Caco-2 (cell line): Measurements from ENCODE around the gene PPP1R9A. TPM values are rescaled to one million over a fixed set of nuclear protein-coding genes. Genes with fewer than 3 reads are reported as not detected.
A peak's percentile ranks its signal among the peaks of the same experiment; 100 is the strongest.

ENCODE experiments used
- BruUV-seq: library from RNA; stranded (reverse); fragments of 400-500 nt; replicated peaks from 2 replicates; lab custom pipeline; 2021; lab: Mats Ljungman, UMichigan
- CTCF ChIA-PET: fragments of 300-600 bp; sonication (Branson Sonifier 250); formaldehyde crosslinking; loops from one replicate; lab custom pipeline; 2022; ENCODE audit warnings: antibody characterized with exemption; lab: Charles Lee
- POLR2A ChIA-PET: fragments of 300-600 bp; sonication (Branson Sonifier 250); formaldehyde crosslinking; loops from one replicate; lab custom pipeline; 2022; ENCODE audit warnings: antibody characterized with exemption; lab: Charles Lee
- DNase-seq, 2 experiments: peaks; one replicate each; pipeline versions ENCODE4 v3.0.0 to v3.0.0-alpha.2; 2020 to 2022
- H3K27me3 ChIP-seq: replicated peaks from 2 replicates; pipeline ENCODE4 v1.6.0; 2011; ENCODE audit warnings: low read length; ENCODE audit not compliant: control insufficient read depth, insufficient read depth
- H3K36me3 ChIP-seq: 2 replicates; pipeline ENCODE4 v1.5.1; 2011; ENCODE audit warnings: low read length; ENCODE audit not compliant: control insufficient read depth, insufficient read depth
- H3K4me1 ChIP-seq: fragments of 250-450 bp; sonication (Bioruptor Pico); 2 replicates; pipeline ENCODE4 v1.5.1; 2020; ENCODE audit warnings: mild to moderate bottlenecking
- H3K4me3 ChIP-seq: 2 replicates; pipeline ENCODE4 v1.5.1; 2011; ENCODE audit warnings: low read depth, mild to moderate bottlenecking, control low read depth, low read length
- H3K9me3 ChIP-seq: fragments of 250-450 bp; sonication (Bioruptor Pico); 2 replicates; pipeline ENCODE4 v1.5.1; 2020; ENCODE audit warnings: mild to moderate bottlenecking, moderate library complexity
- H3K27ac Mint-ChIP-seq: one replicate; pipeline ENCODE4 v1.8.0; 2022; ENCODE audit warnings: mixed read lengths; ENCODE audit not compliant: unreplicated experiment
- H3K27me3 Mint-ChIP-seq: one replicate; pipeline ENCODE4 v1.8.0; 2022; ENCODE audit warnings: mixed read lengths; ENCODE audit not compliant: insufficient read depth, unreplicated experiment
- H3K36me3 Mint-ChIP-seq: one replicate; pipeline ENCODE4 v1.8.0; 2022; ENCODE audit warnings: mild to moderate bottlenecking, mixed read lengths; ENCODE audit not compliant: insufficient read depth, unreplicated experiment
- H3K4me1 Mint-ChIP-seq: one replicate; pipeline ENCODE4 v1.8.0; 2022; ENCODE audit warnings: low read depth, mixed read lengths; ENCODE audit not compliant: unreplicated experiment
- H3K4me3 Mint-ChIP-seq: one replicate; pipeline ENCODE4 v1.8.0; 2022; ENCODE audit warnings: mild to moderate bottlenecking, moderate library complexity, mixed read lengths; ENCODE audit not compliant: unreplicated experiment
- H3K9me3 Mint-ChIP-seq: one replicate; pipeline ENCODE4 v1.8.0; 2022; ENCODE audit warnings: mixed read lengths; ENCODE audit not compliant: unreplicated experiment
- CTCF ChIP-seq, 2 experiments: fragments of 200-600 bp in 1 of 2; IDR thresholded peaks; 1 replicate in 1 of 2; 2 replicates in 1 of 2; pipeline versions ENCODE4 v1.5.1 to v1.8.0; 2011 to 2022; ENCODE audit warnings: antibody characterized with exemption in 1 of 2, control low read depth in 1 of 2, inconsistent platforms in 1 of 2, low read depth in 1 of 2, low read length in 1 of 2, mild to moderate bottlenecking in 1 of 2, moderate library complexity in 1 of 2; ENCODE audit not compliant: insufficient read depth in 1 of 2, severe bottlenecking in 1 of 2, unreplicated experiment in 1 of 2
- intact Hi-C: fragments of 100-400 bp; cut with micrococcal nuclease; formaldehyde crosslinking; loops from one replicate; pipeline ENCODE4 v1.10.0; 2022; ENCODE audit not compliant: unreplicated experiment
- total RNA-seq: library from RNA; stranded (reverse); gene quantifications from 2 replicates; pipeline ENCODE4 v1.2.3, GENCODE V29; 2022

The PPP1R9A gene
- total RNA-seq, 1 experiment from 2014 or later, result 37.4 TPM

GRCh38 chr7:95011995-95012394 is 104.6 kb downstream of the PPP1R9A start:
- H3K27me3 ChIP-seq, result no peaks in the 10 kb centered on the region
- no peaks in the 10 kb centered on the region for H3K27me3 Mint-ChIP-seq
- no peaks in the 10 kb centered on the region for H3K36me3 ChIP-seq
- H3K27ac Mint-ChIP-seq, result no peak overlapping the region
- no peaks in the 10 kb centered on the region for H3K36me3 Mint-ChIP-seq
- intact Hi-C loops, result no loop called here
- TF ChIP-seq CTCF (IDR thresholded peaks at IDR 0.05; ENCODE audit: insufficient read depth in 1 of 2, low read depth in 1 of 2, low read length in 1 of 2, severe bottlenecking in 1 of 2, unreplicated experiment in 1 of 2), result no peak
- no peaks in the 10 kb centered on the region for H3K4me1 Mint-ChIP-seq
- ChIA-PET POLR2A (no interaction called here), CTCF (no interaction called here)
- H3K9me3 ChIP-seq, result no peaks in the 10 kb centered on the region
- no TSS peak for BruUV-seq
- H3K4me1 ChIP-seq, result no peaks in the 10 kb centered on the region
- DNase-seq, result no peak
- H3K9me3 Mint-ChIP-seq, result no peaks in the 10 kb centered on the region
- no peak overlapping the region for H3K4me3 Mint-ChIP-seq
- no peak overlapping the region for H3K4me3 ChIP-seq

GRCh38 chr7:95018021-95018420 is 110.6 kb downstream of the PPP1R9A start:
- no peaks in the 10 kb centered on the region for H3K36me3 ChIP-seq
- Mint-ChIP-seq H3K27me3 (no peaks in the 10 kb centered on the region), H3K4me3 (no peak overlapping the region), H3K36me3 (no peaks in the 10 kb centered on the region), H3K27ac (no peak overlapping the region), H3K9me3 (peaks cover 3% of the 10 kb centered on the region), H3K4me1 (no peaks in the 10 kb centered on the region)
- POLR2A ChIA-PET, result no interaction called here
- no peak for TF ChIP-seq CTCF (IDR thresholded peaks at IDR 0.05; ENCODE audit: insufficient read depth in 1 of 2, low read depth in 1 of 2, low read length in 1 of 2, severe bottlenecking in 1 of 2, unreplicated experiment in 1 of 2)
- no peaks in the 10 kb centered on the region for H3K27me3 ChIP-seq
- no TSS peak for BruUV-seq
- CTCF ChIA-PET, result no interaction called here
- no peak for DNase-seq
- H3K4me1 ChIP-seq, result no peaks in the 10 kb centered on the region
- H3K9me3 ChIP-seq, result no peaks in the 10 kb centered on the region
- intact Hi-C loops, result no loop called here
- no peak overlapping the region for H3K4me3 ChIP-seq

GRCh38 chr7:95026018-95026417 is 118.6 kb downstream of the PPP1R9A start:
- H3K36me3 Mint-ChIP-seq, result peaks cover 15% of the 10 kb centered on the region
- Histone ChIP-seq H3K4me3 (no peak overlapping the region), H3K4me1 (peaks cover 29% of the 10 kb centered on the region), H3K9me3 (peaks cover 17% of the 10 kb centered on the region), H3K36me3 (no peaks in the 10 kb centered on the region), H3K27me3 (no peaks in the 10 kb centered on the region)
- intact Hi-C loops, result no loop called here
- no peak overlapping the region for H3K4me3 Mint-ChIP-seq
- peaks cover 36% of the 10 kb centered on the region for H3K9me3 Mint-ChIP-seq
- POLR2A ChIA-PET, result no interaction called here
- CTCF ChIA-PET, result no interaction called here
- no peak for TF ChIP-seq CTCF (IDR thresholded peaks at IDR 0.05; ENCODE audit: insufficient read depth in 1 of 2, low read depth in 1 of 2, low read length in 1 of 2, severe bottlenecking in 1 of 2, unreplicated experiment in 1 of 2)
- peaks cover 10% of the 10 kb centered on the region for H3K4me1 Mint-ChIP-seq
- DNase-seq, result no peak
- BruUV-seq, result no TSS peak
- H3K27ac Mint-ChIP-seq, result peak overlapping the region; percentile 13
- H3K27me3 Mint-ChIP-seq, result no peaks in the 10 kb centered on the region
